Activated CD8-positive, alpha-beta memory T cell treated with anti-CD3 and anti-CD28 coated beads, Interleukin-2, amount 10 ng/mL, durations not matched to agents 7 days and 5 days (primary cell): ENCODE measurements around the gene PLPP3. TPM values are rescaled to one million over a fixed set of nuclear protein-coding genes. Genes with fewer than 3 reads are reported as not detected.

Experiments
- ATAC-seq: fragments of 150-1000 bp; cut with Tn5 transposase; one replicate; pipeline ENCODE4 v1.10.0; 2021; ENCODE audit warnings: moderate library complexity
- CTCF ChIA-PET: fragments of 350-600 bp; sonication (Branson Sonifier 250); formaldehyde crosslinking; loops from one replicate; lab custom pipeline; 2021; ENCODE audit warnings: antibody characterized with exemption; lab: Charles Lee
- DNase-seq: peaks from one replicate; pipeline ENCODE4 v3.0.0-alpha.2; 2020
- H3K27ac Mint-ChIP-seq: one replicate; pipeline ENCODE4 v1.8.0; 2021; ENCODE audit warnings: mild to moderate bottlenecking, mixed read lengths
- H3K27me3 Mint-ChIP-seq: one replicate; pipeline ENCODE4 v1.8.0; 2021; ENCODE audit warnings: mixed read lengths
- H3K36me3 Mint-ChIP-seq: one replicate; pipeline ENCODE4 v1.8.0; 2021; ENCODE audit warnings: mild to moderate bottlenecking, mixed read lengths
- H3K4me1 Mint-ChIP-seq: one replicate; pipeline ENCODE4 v1.8.0; 2021; ENCODE audit warnings: mixed read lengths
- H3K4me3 Mint-ChIP-seq: one replicate; pipeline ENCODE4 v1.8.0; 2021; ENCODE audit warnings: mild to moderate bottlenecking, moderate library complexity, mixed read lengths
- H3K9me3 Mint-ChIP-seq: one replicate; pipeline ENCODE4 v1.8.0; 2022; ENCODE audit warnings: low read depth, mixed read lengths
- total RNA-seq, 2 experiments: library from RNA; stranded (reverse); gene quantifications; one replicate each; pipeline ENCODE4 v1.2.3, GENCODE V29; 2021

PLPP3 gene
- total RNA-seq, 2 experiments from 2014 or later: not detected

DNA sequence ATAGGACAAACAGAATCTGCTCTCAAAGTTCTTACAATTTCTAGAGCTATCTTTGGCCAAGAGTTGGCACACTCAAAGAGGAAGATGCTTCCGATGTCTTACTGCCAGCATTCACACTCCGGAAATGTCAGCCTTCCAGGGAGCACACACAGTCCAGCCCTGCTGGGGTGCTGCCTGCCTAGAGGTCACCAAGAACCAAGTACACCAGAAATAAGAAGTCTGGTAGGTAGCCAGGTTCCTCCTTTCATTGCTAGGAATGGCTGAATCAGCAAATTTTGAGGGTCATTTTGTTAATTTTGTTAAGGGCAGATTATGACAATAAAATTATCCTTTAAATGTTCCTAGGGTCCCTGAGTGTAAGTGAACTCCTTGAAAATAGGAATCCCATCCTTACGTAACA is 77.5 kb downstream of the PLPP3 start:
- Mint-ChIP-seq H3K27me3 (no peaks in the 10 kb centered on the region), H3K27ac (no peak overlapping the region), H3K4me1 (no peaks in the 10 kb centered on the region), H3K36me3 (no peaks in the 10 kb centered on the region), H3K9me3 (no peaks in the 10 kb centered on the region), H3K4me3 (no peak overlapping the region)
- CTCF ChIA-PET: no interaction called here
- DNase-seq: no peak
- no peak for ATAC-seq

DNA sequence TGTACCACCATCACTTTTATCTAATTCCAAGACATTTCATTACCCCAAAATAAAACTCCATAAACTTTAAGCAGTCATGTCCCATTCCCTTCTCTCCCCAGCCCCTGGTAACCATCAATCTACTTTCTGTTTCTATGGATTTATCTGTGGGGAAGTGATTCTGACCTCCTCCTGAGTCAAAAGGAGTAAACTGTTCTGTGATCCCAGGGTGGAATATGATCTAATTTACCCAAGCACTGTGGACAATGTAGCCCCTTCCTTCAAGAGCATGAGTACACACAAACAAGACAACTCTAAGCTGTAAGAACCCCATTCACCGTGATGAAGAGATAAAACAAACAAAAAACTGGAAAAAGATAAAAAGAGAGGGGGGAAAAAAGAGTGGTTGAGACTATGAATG is 77.9 kb downstream of the PLPP3 start:
- Mint-ChIP-seq H3K27me3 (no peaks in the 10 kb centered on the region), H3K4me3 (no peak overlapping the region), H3K9me3 (no peaks in the 10 kb centered on the region), H3K4me1 (no peaks in the 10 kb centered on the region), H3K27ac (no peak overlapping the region), H3K36me3 (no peaks in the 10 kb centered on the region)
- no peak for DNase-seq
- ATAC-seq: no peak
- CTCF ChIA-PET: no interaction called here

DNA sequence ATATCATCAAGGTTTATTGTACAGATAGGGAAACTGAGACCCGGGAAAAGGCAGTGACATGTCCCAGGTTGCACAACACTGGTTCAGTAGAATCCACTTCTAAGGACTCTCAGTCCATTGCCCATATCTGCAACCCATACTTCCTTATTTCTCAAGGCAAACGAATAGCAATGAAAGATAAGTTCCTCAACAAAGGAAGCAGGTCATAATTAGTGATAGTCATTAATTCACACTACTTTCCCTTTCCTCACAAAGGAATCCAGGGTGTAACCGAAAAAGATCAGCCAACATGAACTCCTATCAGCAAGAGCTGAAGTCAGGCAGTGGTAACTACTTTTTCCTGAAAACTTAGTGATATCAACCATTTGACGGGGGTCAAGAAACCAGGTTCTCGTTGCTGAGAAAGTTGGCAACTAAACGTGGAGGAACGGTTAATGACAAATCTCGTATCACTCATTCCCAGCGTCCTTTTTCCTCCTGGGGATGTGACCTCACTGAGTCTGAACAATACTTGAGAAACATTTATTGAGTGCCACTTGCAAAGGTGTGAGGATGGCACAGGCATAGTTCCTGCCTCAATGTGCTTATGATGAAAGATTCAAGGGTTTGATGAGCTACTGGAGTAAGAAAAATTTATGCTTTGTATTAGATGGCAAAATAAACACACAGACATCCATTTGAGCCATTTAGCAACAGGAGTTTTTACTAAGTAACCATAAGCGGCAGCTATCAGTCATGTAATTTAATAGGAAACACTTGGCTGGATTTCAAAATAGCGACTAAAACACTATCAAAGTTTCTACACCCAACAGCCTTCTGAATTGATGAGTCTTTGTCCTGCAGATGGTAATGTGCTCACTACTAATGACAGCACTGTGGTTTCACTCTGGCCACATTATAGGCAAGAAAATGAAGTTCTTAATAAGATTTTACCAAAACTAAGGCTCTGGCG is 82.3 kb downstream of the PLPP3 start:
- Mint-ChIP-seq H3K27me3 (no peaks in the 10 kb centered on the region), H3K9me3 (no peaks in the 10 kb centered on the region), H3K27ac (no peak overlapping the region), H3K4me1 (no peaks in the 10 kb centered on the region), H3K4me3 (no peak overlapping the region), H3K36me3 (no peaks in the 10 kb centered on the region)
- CTCF ChIA-PET: no interaction called here
- DNase-seq (no peak), ATAC-seq (no peak)

DNA sequence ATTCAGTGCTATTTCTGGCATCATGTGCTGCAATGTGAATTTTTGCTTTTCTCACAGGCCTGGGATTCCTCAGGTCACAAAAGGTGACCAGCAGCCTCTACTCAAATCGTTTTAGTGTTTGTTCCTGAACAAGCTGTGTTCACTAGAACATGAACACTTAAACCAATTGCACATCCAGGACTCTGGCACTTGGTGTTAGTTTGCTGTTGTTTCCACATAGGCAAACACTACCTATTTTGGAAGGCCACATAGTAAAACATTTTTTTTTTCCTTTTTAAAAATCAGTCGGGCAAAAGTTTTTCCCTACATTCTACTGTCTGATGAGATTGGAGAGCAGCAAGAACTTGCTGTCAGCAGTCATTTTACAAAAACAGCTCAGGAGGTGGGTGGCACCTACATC is 83.2 kb downstream of the PLPP3 start:
- H3K4me3 Mint-ChIP-seq: no peak overlapping the region
- ATAC-seq (no peak), DNase-seq (no peak)
- no peak overlapping the region for H3K27ac Mint-ChIP-seq
- H3K9me3 Mint-ChIP-seq: no peaks in the 10 kb centered on the region
- H3K36me3 Mint-ChIP-seq: no peaks in the 10 kb centered on the region
- CTCF ChIA-PET: no interaction called here
- no peaks in the 10 kb centered on the region for H3K4me1 Mint-ChIP-seq
- H3K27me3 Mint-ChIP-seq: no peaks in the 10 kb centered on the region

DNA sequence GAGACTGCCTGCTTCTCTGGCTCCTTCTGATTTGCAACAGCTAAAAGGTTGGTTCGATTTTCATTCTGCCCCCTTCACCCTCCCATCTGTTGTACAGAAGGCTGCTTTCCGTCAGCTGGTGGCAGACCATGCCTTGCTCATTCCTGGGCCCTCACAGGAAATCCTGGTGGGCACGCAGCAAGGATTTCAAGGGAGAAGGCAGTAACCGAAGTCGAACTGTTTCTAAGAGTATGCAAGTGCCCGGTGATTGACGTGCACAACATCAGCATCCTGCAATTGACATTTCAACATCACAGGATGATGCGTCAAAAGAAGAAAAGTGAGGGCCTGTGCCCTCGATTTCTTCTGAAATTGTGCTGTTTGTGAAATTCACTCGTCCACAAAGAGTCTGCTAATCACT is 83.8 kb downstream of the PLPP3 start:
- Mint-ChIP-seq H3K4me1 (no peaks in the 10 kb centered on the region), H3K27me3 (no peaks in the 10 kb centered on the region), H3K9me3 (no peaks in the 10 kb centered on the region), H3K4me3 (no peak overlapping the region), H3K27ac (no peak overlapping the region), H3K36me3 (no peaks in the 10 kb centered on the region)
- ATAC-seq (no peak), DNase-seq (no peak)
- CTCF ChIA-PET: no interaction called here

DNA sequence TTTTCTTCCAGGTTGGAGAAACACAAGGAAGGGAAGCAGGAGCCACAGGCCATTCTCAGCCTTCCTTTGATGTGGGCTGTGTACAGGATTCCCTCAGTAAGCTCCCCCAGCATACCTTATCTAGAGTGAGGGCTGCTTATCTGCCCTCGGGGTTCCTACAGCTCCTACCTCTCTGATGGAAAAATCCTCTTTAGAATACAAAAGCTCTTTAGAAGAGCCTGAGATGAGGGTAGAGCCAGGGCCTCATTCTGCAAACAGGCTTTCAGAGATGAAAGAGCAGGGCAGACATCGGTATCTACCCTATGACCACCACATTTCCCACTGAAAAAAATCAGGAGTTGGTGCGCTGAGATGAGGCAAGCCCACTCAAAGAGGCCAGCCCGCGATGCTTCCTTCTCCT is 85.1 kb downstream of the PLPP3 start:
- DNase-seq: no peak
- no peak overlapping the region for H3K4me3 Mint-ChIP-seq
- H3K27me3 Mint-ChIP-seq: no peaks in the 10 kb centered on the region
- ATAC-seq: no peak
- no peaks in the 10 kb centered on the region for H3K36me3 Mint-ChIP-seq
- no peaks in the 10 kb centered on the region for H3K4me1 Mint-ChIP-seq
- H3K9me3 Mint-ChIP-seq: no peaks in the 10 kb centered on the region
- CTCF ChIA-PET: no interaction called here
- no peak overlapping the region for H3K27ac Mint-ChIP-seq

DNA sequence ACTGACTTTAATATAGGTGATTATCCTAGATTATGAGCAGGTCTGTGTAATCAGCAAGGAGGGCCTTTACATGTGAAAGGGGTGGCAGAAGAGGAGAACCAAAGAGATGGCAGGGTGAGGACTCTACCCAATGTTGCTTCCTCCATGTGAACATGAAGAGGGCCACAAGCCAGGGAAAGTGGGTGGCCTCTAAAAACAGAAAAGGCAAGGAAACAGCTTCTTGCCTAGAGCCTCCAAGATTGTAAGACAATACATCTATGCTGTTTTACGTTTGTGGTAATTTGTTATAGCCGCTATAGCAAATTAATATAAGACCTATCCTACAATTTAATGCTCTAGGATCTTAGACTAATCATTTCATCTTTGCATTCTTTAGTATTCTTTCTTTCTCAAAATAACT is 85.5 kb downstream of the PLPP3 start:
- Mint-ChIP-seq H3K27me3 (no peaks in the 10 kb centered on the region), H3K36me3 (no peaks in the 10 kb centered on the region), H3K4me1 (no peaks in the 10 kb centered on the region), H3K27ac (no peak overlapping the region), H3K4me3 (no peak overlapping the region), H3K9me3 (no peaks in the 10 kb centered on the region)
- CTCF ChIA-PET: no interaction called here
- no peak for ATAC-seq
- no peak for DNase-seq

DNA sequence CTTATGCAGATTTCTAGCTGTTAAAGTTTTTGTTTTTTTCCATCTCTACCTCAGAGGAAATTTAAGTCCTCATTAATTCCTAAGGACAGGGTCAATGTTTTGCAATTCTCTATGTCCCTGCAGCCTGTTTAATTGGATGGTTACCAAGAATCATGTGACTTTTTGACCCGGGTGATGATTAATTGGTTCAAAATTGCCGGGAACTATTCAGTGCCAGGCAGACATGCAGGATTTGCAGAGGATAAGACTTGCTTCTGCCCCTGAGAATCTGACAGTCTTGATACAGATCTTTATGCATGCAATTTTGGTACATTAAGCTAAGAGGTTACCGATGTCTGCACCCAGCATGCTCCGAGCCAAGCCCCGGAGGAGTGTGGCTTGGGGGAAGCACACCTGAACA is 87.9 kb downstream of the PLPP3 start:
- ATAC-seq: no peak

DNA sequence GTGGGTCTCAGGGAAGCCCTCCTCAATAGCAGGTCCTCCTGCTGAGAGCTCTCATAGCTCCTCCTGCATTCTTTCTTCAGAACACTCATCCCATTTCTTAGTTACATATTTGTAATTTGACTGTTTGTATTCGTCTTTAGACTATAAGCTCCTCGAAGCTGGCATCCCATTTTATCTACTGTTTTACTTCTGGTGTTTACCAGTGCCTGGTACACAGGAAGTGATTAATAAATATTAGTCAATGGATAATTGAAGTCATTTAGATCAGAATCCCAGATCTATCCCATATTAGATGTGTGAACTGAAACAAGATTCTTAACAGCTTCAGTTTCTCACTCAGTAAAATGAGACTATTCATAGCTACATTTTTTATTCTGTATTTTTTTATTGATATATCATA is 88.7 kb downstream of the PLPP3 start:
- DNase-seq: no peak
- Mint-ChIP-seq H3K27ac (no peak overlapping the region), H3K36me3 (no peaks in the 10 kb centered on the region), H3K9me3 (no peaks in the 10 kb centered on the region), H3K4me1 (no peaks in the 10 kb centered on the region), H3K27me3 (no peaks in the 10 kb centered on the region), H3K4me3 (no peak overlapping the region)
- no peak for ATAC-seq
- CTCF ChIA-PET: no interaction called here

More for the DNA sequence above, 87.9 kb downstream of the PLPP3 start:
- Mint-ChIP-seq H3K9me3 (no peaks in the 10 kb centered on the region), H3K36me3 (no peaks in the 10 kb centered on the region), H3K27ac (no peak overlapping the region), H3K4me3 (no peak overlapping the region), H3K4me1 (no peaks in the 10 kb centered on the region), H3K27me3 (no peaks in the 10 kb centered on the region)
- CTCF ChIA-PET: no interaction called here
- DNase-seq: no peak

DNA sequence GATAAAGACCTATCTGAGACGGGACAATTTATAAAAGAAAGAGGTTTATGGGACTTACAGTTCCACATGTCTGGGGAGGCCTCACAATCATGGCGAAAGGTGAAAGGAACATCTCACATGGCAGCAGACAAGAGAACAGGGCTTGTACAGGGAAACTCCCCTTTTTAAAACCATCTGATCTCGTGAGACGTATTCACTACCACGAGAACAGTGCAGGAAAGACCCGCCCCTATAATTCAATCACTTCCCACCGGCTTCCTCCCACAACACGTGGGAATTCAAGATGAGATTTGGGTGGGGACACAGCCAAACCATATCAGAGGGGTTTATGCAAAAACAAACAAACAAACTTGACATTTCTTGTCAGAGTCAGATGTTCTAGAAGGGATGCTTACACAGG is 89.7 kb downstream of the PLPP3 start:
- no peak for ATAC-seq
- Mint-ChIP-seq H3K36me3 (no peaks in the 10 kb centered on the region), H3K9me3 (peaks cover 2% of the 10 kb centered on the region), H3K4me3 (no peak overlapping the region), H3K27me3 (no peaks in the 10 kb centered on the region), H3K4me1 (no peaks in the 10 kb centered on the region), H3K27ac (no peak overlapping the region)
- DNase-seq: no peak
- CTCF ChIA-PET: no interaction called here

DNA sequence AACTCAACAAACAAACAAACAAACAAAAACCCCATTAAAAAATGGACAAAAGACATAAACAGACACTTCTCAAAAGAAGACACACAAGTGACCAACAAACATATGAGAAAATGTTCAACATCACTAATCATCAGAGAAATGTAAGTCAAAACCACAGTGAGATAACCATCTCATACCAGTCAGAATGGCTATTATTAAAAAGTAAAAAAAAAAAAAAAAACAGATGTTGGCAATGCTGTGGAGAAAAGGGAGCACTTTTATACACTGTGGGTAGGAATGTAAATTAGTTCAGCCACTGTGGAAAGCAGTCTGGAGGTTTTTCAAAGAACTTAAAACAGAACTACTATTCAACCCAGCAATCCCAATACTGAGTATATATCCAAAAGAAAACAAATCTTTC is 94.7 kb downstream of the PLPP3 start:
- ATAC-seq: no peak
- Mint-ChIP-seq H3K4me1 (no peaks in the 10 kb centered on the region), H3K9me3 (peaks cover 2% of the 10 kb centered on the region), H3K4me3 (no peak overlapping the region), H3K27me3 (no peaks in the 10 kb centered on the region), H3K36me3 (no peaks in the 10 kb centered on the region), H3K27ac (no peak overlapping the region)
- no peak for DNase-seq
- CTCF ChIA-PET: no interaction called here

DNA sequence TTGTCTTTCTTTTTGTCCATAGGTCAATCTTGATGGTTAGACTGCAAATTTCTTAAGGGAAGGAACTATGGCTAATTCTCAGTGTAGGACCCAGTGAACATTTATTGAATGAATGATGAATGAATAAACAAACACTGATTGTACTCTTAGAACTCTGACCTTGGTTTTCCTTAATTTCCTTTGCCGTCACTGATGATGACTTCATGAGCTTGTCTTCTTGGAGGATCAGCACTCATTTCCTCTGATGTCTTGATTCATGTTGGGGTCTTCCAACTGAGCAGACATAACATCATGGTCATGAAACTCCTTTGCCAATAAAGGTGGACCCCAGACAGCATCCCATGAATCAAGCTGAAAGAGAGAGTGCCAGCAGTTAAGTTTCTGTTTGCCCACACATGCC is 96.3 kb downstream of the PLPP3 start:
- H3K27me3 Mint-ChIP-seq: peaks cover 10% of the 10 kb centered on the region
- ATAC-seq: no peak
- no peaks in the 10 kb centered on the region for H3K36me3 Mint-ChIP-seq
- H3K4me3 Mint-ChIP-seq: no peak overlapping the region
- CTCF ChIA-PET: no interaction called here
- no peaks in the 10 kb centered on the region for H3K4me1 Mint-ChIP-seq
- no peak overlapping the region for H3K27ac Mint-ChIP-seq
- peaks cover 2% of the 10 kb centered on the region for H3K9me3 Mint-ChIP-seq
- no peak for DNase-seq

DNA sequence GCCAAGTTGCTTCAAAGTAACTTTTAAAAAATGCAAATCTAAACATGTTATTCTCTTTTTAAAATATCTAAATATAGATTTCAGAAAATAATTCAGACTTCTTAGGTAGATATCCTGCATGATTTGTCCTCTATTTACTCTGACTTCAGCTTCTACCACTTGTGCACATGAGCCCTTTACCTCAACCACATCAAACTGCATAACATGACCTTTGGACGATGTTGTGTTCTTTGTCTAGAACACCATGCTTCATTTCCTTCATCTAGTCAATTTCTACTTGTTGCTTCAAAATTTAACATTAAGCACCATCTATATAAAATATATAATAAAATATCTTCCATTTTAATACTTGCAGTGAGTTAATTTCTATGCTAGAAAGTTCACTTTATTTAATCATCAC is 96.9 kb downstream of the PLPP3 start:
- no peaks in the 10 kb centered on the region for H3K4me1 Mint-ChIP-seq
- no peaks in the 10 kb centered on the region for H3K36me3 Mint-ChIP-seq
- no peak overlapping the region for H3K27ac Mint-ChIP-seq
- no peak for ATAC-seq
- CTCF ChIA-PET: no interaction called here
- peaks cover 12% of the 10 kb centered on the region for H3K27me3 Mint-ChIP-seq
- DNase-seq: no peak
- H3K9me3 Mint-ChIP-seq: peaks cover 2% of the 10 kb centered on the region
- H3K4me3 Mint-ChIP-seq: no peak overlapping the region

DNA sequence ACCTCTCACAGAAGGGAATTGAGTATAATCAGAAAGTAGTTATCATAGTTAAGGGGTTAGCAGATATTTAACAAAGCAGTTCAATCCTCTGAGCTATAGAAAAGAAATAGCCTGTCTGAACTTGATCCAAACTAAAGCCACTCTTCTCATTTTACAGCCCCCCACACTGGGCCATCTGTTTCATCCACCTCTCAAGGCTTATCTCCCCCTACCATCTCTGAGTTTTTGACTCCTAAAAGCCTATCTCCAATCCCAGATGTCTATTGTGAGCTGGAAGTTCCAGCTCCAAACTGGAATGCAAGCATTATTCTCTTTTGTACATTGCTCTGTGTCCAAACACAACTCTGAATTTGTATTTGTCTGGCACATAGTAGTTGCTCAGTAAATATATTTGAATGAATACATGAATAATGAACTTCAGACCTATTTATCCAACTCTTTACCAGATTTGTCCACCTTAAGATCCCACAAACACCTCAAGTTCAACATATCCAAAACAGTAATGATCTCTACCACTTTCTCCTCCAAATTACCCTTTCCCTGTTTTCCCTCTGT is 98.1 kb downstream of the PLPP3 start:
- Mint-ChIP-seq H3K27ac (no peak overlapping the region), H3K4me1 (no peaks in the 10 kb centered on the region), H3K9me3 (peaks cover 4% of the 10 kb centered on the region), H3K27me3 (peaks cover 22% of the 10 kb centered on the region), H3K36me3 (no peaks in the 10 kb centered on the region), H3K4me3 (no peak overlapping the region)
- CTCF ChIA-PET: no interaction called here
- ATAC-seq (no peak), DNase-seq (no peak)
